ENCODE data around the gene FAM81B.

- TF ChIP-seq CTCF (IDR thresholded peaks at IDR 0.05) (no peak), ZFX (IDR thresholded peaks at IDR 0.05; ENCODE audit: borderline replicate concordance) (no peak)
Measured at GRCh38 chr5:95352691-95353090, 38.5 kb upstream of the FAM81B start.

Measured in 22Rv1 (cell line).